SK-N-SH (cell line): ENCODE results near the gene SEMA3D.
A peak's percentile ranks its signal among the peaks of the same experiment; 100 is the strongest.

Experiments used
- CTCF ChIP-seq: fragments of 200-600 bp; sonication (generic); IDR thresholded peaks from 2 replicates; pipeline ENCODE4 v1.6.1; 2017; ENCODE audit warnings: antibody characterized with exemption, mild to moderate bottlenecking, moderate library complexity
- MAX ChIP-seq: IDR thresholded peaks from 2 replicates; pipeline ENCODE4 v1.4.0; 2012; ENCODE audit warnings: low read depth
- YY1 ChIP-seq: IDR thresholded peaks from 2 replicates; pipeline ENCODE4 v1.4.0; 2012; ENCODE audit warnings: low read depth, mild to moderate bottlenecking

- peak; percentile 93 for TF ChIP-seq CTCF
- no peak for TF ChIP-seq YY1
- TF ChIP-seq MAX, result no peak
Observed at GRCh38 chr7:85023066-85023712, 163.7 kb downstream of the SEMA3D start.
